ENCODE data around the gene PIP5KL1. TPM values are rescaled to one million over a fixed set of nuclear protein-coding genes. Genes with fewer than 3 reads are reported as not detected.

The PIP5KL1 gene, protein sequence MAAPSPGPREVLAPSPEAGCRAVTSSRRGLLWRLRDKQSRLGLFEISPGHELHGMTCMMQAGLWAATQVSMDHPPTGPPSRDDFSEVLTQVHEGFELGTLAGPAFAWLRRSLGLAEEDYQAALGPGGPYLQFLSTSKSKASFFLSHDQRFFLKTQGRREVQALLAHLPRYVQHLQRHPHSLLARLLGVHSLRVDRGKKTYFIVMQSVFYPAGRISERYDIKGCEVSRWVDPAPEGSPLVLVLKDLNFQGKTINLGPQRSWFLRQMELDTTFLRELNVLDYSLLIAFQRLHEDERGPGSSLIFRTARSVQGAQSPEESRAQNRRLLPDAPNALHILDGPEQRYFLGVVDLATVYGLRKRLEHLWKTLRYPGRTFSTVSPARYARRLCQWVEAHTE
- total RNA-seq = under 1 TPM; 0.85 to 0.89 TPM

- no peak for TF ChIP-seq CTCF (IDR thresholded peaks at IDR 0.05)
- no peaks in the 10 kb centered on the region for H3K36me3 ChIP-seq
- peak within 1 kb of the TSS; percentile 46 for H3K4me3 ChIP-seq
- no peak within 1 kb of the TSS for H3K27ac ChIP-seq
- peaks cover 24% of the 10 kb centered on the region for H3K4me1 ChIP-seq
- peak; percentile 81 for DNase-seq
- intact Hi-C loops (cut with DNase I) = no loop called here
- H3K27me3 ChIP-seq = peaks cover 10% of the 10 kb centered on the region
- H3K9ac ChIP-seq (ENCODE audit: low read depth in 2 of 2, low read length in 2 of 2) = no peak within 1 kb of the TSS
- no peaks in the 10 kb centered on the region for H3K9me3 ChIP-seq
Measured at GRCh38 chr9:127930231-127931091, at the start of gene PIP5KL1. Gene PIP5KL1 (minus strand): TSS chr9:127930777. CDS start chr9:127930752, 25 bp downstream.

GRCh38 chr9:127980060-127980705 lies 49.6 kb upstream of the PIP5KL1 start:
- TF ChIP-seq CTCF (IDR thresholded peaks at IDR 0.05) = no peak
- Histone ChIP-seq H3K36me3 (no peaks in the 10 kb centered on the region), H3K9me3 (no peaks in the 10 kb centered on the region), H3K4me3 (peak overlapping the region; percentile 83), H3K9ac (ENCODE audit: low read depth in 2 of 2, low read length in 2 of 2) (peak overlapping the region; percentile 97 to 98), H3K27ac (peak overlapping the region; percentile 96), H3K27me3 (no peaks in the 10 kb centered on the region), H3K4me1 (peaks cover 21% of the 10 kb centered on the region)
- peak; percentile 72 for DNase-seq
- intact Hi-C loops (cut with DNase I) = no loop called here

DNA sequence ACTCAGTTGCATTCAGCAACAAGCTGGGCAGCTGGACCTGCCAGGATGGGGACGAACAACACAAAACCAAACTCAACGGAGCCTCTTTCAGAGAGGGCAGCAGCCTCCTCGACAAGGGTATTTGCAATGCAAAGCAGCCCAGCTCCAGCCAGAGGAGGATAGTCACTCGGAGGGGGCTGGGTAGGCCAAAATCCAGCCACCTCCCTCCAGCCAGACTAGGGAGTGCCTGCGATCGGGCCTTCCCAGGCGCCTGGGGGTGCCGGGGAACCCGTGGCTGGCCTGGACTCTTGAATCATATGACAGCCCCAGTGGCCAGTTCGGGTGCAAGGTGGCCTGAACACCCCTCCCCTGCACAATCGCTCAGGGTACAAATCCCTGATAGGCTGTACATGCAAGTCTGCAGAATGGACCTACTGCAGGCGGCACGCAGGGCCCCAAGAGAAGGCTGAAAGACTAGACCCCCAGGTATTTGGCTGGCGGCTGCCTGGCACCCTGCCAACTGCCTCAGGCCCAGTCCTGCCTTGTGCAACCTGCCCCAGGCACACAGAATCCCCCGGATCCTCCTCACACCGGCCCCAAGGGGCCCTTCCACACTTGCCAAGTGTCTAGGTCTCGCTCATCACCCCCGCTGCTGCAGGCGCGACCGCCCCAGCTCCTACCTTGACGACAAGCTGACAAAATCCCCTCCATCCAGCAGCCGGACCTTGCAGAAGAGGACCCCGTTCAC lies 48.9 kb upstream of the PIP5KL1 start:
- no peaks in the 10 kb centered on the region for H3K36me3 ChIP-seq
- peak; percentile 76 for DNase-seq
- intact Hi-C loops (cut with DNase I) = no loop called here
- H3K4me3 ChIP-seq = peak overlapping the region; percentile 83
- peaks cover 28% of the 10 kb centered on the region for H3K4me1 ChIP-seq
- no peaks in the 10 kb centered on the region for H3K27me3 ChIP-seq
- peak overlapping the region; percentile 96 for H3K27ac ChIP-seq
- peak overlapping the region; percentile 97 to 98 for H3K9ac ChIP-seq (ENCODE audit: low read depth in 2 of 2, low read length in 2 of 2)
- H3K9me3 ChIP-seq = no peaks in the 10 kb centered on the region
- no peak for TF ChIP-seq CTCF (IDR thresholded peaks at IDR 0.05)

GRCh38 chr9:127979015-127979332 lies 48.4 kb upstream of the PIP5KL1 start:
- intact Hi-C loops (cut with DNase I) = no loop called here
- H3K9ac ChIP-seq (ENCODE audit: low read depth in 2 of 2, low read length in 2 of 2) = peak overlapping the region; percentile 97 to 98
- no peaks in the 10 kb centered on the region for H3K36me3 ChIP-seq

More at GRCh38 chr9:127979015-127979332, 48.4 kb upstream of the PIP5KL1 start:
- DNase-seq = no peak
- Histone ChIP-seq H3K4me1 (peaks cover 33% of the 10 kb centered on the region), H3K27ac (peak overlapping the region; percentile 96), H3K4me3 (peak overlapping the region; percentile 83), H3K27me3 (no peaks in the 10 kb centered on the region), H3K9me3 (no peaks in the 10 kb centered on the region)
- no peak for TF ChIP-seq CTCF (IDR thresholded peaks at IDR 0.05)

Measured in colonic mucosa (tissue), 4 donors.